Ramos (cell line): Measurements from ENCODE around the gene DDX54.

Source experiments
- in situ Hi-C: fragments of 300-500 bp; cut with MboI; formaldehyde crosslinking; loops from one replicate; pipeline ENCODE4 v1.14.3; 2022; ENCODE audit warnings: low sequenced_read_pairs; ENCODE audit not compliant: unreplicated experiment

The DDX54 gene

DNA sequence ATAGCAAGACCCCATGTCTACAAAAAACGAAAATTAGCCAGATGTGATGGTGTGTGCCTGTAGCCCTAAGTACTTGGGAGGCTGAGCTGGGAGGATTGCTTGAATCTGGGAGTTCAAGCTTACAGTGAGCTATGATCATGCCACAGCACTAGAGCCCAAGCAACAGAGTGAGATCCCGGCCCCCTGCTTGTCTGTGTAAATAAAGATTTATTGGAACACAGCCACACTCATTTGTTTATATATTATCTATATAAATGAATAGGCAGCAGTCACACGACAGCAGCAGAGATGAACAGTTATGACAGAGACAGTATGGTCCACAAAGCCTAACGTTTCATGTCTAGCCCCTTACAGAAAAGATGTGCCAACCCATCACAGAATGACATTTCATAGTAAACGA is 14.8 kb downstream of the DDX54 start:
- in situ Hi-C loops: loop anchor here (5.0 kb wide), 1 partner anchor 123 kb away; no protein-coding TSS in a partner anchor

DNA sequence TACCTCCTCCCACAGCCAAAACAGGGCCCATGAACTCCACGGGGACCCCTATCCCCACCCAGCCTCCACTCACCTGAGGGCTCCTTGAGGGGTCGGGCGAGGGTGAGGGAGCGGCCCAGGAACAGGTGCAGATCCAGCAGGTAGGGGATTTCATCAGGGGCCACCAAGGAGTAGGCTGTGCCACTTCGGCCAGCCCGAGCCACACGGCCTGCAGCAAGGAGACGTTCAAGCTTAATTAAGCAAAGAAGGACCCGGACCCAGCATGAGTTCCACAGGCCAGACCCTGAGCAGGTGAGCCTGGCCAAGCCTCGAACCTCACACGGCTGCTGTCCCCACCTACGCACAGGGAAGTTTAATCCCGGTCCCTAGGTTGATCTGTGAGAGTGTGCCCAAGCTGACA is 15.6 kb downstream of the DDX54 start:
- in situ Hi-C loops: loop anchor here (5.0 kb wide), 1 partner anchor 122 kb away; no protein-coding TSS in a partner anchor

DNA sequence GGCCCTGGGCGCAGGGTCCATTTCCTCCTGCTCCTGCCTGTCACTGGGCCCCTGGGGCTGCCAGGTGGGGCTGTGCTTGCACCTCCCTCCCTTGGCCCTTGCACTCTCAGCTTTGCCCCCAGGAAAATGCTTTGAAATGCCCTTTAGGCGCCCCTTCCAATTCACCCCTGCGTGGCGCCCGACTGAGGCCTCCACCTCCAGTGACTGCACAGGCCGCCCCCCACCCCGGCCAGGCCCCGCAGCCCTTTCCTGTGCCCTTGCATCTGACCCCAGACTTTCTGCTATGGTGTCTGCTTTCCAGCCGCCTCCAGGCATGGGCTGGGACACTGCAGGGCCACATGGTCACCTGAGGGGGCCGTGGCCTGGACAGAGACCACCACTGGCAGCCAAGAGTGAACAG is 17.4 kb downstream of the DDX54 start:
- in situ Hi-C loops: no loop called here

DNA sequence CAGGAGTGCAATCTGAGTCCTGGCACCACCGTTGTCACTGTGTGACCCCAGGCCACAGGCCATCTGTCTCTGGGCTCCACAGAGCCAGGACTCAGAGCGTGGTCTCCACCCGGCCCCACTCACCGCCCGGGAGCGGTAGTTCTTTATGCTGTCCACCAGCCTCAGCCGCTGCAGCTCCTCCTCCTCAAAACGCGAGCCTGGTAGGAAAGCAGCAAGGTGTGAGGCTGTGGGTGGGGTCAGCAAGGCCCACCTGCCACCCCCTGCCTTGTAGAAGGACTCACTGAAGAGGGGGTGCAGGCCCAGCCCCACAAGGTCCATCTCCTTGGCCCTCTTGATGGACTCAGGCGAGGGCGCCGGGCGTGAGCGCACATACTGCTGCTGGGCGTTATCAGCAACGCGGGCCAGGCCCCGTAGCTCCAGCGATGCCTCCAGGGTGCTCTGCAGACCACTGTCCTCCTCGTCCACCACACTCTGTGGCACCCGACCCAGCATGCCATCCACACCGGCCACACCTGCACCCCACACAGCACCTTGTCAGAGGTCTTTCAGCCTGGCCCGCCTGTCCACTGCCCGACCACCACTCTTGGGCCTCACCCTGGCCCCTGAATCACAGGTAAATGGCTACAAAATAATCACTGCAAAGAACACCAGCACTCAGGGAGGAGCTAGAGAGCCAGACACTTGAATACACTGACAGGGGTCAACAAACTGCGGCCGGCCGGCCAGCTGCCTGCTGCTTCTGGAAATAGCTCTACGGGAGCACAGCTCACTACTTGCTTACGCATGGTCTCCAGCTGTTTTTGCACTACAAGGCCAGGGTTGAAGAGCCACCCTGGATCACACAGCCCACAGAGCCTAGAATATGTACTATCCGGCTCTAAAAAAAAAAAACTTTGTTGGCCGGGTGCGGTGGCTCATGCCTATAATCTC is 19.5 kb downstream of the DDX54 start:
- in situ Hi-C loops: no loop called here

DNA sequence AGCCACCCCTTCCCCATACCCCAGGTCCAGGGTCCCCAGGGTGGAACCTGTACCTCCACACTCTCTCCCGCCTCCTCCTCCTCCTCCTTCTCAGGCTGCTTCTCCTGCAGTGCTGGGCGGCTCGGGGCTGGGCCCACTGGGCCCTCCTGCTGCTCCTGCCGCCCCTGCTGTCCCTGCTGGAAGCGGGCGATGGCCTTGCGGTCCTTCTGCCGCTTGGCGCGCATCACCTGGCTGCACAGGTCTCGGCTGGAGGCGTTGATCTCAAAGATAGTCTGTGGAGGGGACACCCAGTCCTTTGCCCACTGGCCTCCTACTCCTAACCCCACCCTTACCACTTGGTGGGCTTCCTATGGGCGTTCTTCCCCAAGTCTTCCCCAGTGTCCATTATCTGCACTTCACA is 21.3 kb downstream of the DDX54 start:
- in situ Hi-C loops: no loop called here

DNA sequence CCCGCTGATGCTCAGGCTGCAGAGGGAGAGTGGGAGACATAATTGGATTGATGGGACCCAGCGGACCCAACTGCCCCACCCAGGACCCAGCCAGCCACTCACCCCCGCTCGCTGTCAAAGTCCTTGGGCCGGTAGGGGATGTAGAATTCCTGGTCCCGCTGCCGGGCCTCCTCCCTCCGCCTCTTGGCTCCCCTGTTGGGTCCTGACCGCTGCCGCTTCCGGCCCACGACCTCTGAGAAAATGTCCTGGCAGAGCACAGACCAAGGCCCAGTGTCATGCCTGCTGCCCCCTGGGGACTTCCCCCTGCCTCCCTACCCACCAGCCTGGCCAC is 22.3 kb downstream of the DDX54 start:
- in situ Hi-C loops: no loop called here

DNA sequence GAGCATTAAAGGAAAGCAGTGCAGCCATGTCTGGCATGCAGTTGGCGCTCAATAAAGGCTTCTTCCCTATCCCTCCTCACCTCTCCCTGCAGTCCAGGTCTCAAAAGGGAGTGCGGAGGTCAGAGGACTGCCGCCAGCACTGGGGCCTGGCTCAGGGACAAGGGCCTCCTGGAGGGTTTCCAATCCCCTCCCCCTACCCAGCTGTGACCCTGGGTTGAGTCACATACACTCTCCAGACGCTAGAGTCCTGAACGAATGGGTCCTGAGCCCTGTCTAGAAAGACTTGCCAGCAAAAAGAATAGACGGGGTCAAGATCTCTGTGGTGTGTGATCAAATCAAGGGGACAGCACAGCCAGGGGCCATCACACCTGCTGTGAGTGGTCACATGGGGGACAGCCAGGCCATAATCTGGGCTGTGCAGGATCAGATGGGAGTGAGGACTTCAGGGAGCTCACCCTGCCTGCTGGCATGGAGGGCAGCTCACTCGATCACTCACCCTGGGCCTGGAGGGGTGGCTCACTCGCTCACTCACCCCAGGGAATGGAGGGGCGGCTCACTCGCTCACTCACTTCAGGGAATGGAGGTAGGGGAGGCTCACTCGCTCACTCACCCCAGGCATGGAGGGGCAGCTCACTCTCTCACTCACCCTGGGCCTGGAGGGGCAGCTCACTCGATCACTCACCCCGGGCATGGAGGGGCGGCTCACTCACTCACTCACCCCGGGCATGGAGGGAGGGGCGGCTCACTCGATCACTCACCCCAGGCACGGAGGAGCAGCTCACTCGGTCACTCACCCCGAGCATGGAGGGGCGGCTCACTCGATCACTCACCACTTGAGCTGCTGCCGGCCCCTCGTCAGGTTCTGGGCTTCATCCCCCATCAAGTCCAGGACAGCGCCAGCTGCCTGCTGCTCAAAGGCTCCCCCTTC is 22.9 kb downstream of the DDX54 start:
- in situ Hi-C loops: no loop called here

DNA sequence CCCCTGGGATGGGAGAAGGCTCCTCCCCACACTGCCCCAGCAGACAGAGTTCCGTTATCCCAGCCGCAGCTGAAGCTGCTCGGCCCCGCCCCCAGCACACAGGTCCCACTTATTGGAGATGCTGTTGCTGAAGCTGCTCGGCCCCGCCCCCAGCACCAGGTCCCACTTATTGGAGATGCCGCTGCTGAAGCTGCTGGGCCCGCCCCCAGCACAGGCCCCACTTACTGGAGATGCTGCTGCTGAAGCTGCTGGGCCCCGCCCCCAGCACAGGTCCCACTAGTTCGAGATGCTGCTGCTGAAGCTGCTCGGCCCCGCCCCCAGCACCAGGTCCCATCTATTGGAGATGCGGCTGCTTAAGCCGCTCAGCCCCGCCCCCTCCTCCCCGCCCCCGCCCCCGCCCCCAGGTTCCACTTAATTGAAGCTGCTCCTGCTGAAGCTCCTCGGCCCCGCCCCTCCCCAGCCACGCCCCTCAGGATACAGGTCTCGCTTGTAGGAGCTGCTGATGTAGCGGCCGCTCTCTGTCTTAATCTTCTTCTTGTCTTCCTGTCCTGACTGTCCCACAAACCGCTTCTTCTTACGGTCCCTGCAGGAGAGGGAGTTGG is 23.8 kb downstream of the DDX54 start:
- in situ Hi-C loops: no loop called here

DNA sequence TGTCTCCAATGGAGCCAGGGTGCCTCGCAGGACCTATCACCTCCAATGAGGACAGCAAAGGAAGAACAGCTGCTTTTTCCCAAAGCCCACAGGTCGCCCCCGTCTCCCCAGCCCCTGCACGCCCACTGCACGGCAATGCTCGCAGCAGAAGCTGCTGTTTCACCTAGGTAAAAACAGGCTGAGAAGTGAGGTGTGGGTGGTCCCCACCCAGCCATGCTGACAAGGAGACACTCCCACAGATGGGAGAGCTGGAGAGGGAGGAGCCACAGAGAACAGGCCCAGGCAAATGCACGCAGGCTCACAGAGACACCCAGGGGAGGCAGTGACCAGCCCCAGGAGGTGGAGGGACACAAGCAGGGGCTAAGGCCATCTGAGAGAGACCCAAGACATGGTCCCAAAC is 25.3 kb downstream of the DDX54 start:
- in situ Hi-C loops: loop anchor here (10.0 kb wide), 1 partner anchor 255 kb away; the partner anchor contains the start of gene OAS1

DNA sequence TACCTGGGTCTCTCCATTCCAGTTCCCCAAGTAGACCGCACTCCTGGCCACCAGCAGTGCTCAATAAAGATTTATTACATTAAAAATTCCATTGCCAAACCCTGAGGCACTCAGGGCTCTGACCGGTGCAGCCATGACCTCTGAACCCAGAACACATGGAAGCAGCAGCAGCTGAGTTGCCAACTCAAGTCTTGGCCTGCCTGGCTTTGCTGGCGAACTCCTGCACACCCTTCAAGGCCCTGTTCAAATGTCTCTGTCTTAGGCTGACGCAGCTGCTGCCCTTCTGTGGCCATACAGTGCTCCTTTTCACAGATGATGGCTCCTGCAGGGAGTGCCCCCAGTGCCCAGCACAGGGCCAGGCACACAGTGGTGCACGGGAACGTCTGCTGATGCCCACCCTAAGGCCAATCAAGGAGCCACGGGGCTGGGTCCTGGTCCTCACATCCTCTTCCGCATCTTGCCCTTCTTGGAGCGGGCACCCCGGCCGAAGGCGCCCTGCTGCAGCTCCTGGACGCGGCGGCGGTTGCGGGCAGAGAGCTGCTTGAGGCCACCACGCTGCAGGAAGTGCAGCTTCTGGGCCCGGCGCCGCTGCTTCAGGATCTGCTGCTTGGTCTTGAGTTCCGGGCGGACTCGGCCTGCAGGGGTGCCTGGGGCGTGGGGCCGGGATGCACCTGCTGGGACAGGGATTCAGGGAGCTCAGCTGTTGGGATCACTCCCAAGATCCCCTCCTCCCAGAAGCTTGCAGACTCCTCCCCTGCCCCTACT is 26.7 kb downstream of the DDX54 start:
- in situ Hi-C loops: loop anchor here (10.0 kb wide), 1 partner anchor 254 kb away; the partner anchor contains the start of gene OAS1

DNA sequence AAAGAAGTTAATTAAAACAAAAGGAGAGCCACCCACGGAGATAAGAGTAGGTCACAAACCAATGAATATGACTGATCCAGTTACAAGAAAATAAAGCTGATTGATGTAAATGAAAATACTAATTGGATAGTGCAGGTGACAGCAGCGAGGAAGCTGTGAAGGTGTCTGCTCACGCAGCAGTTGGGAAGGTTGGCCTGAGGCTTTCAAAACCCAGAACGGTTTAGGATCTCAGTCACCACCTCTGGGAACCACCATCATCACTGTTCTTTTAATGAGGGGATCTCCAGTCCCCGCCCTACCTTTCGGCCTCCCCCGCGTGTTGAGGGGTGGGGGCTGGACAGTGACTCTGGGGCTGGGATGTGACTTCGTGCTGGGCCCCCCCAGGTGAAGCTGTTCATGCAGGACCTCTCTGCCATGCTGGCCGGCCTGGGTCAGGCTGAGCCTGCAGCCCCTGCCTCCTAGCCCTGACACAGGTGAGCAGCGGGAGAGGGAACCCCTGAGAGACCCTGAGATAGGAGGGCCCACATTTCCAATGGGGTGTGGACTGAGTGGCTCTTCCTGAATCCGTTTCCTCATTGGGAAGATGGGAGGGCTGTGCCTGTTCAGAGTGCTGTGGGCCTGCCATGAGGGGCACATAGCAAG is 27.9 kb downstream of the DDX54 start:
- in situ Hi-C loops: loop anchor here (10.0 kb wide), 1 partner anchor 253 kb away; the partner anchor contains the start of gene OAS1

DNA sequence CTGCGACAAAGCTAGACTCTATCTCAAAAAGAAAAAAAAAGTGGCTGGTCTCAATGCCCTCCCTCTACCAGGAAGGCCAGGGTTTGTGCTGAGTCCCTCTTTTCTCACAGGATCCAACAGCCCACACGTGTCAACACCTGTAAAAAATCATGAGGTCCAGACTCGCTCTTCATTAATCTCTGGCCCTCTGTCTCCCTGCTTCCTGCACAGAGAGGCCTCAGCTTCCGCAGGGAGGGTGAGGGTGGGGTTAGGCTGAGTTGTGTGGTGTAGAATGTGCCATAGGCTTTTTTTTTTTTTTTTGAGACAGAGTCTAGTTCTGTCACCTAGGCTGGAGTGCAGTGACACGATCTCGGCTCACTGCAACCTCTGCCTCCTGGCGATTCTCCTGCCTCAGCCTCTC is 29.6 kb downstream of the DDX54 start:
- in situ Hi-C loops: loop anchor here (10.0 kb wide), 1 partner anchor 251 kb away; the partner anchor contains the start of gene OAS1

DNA sequence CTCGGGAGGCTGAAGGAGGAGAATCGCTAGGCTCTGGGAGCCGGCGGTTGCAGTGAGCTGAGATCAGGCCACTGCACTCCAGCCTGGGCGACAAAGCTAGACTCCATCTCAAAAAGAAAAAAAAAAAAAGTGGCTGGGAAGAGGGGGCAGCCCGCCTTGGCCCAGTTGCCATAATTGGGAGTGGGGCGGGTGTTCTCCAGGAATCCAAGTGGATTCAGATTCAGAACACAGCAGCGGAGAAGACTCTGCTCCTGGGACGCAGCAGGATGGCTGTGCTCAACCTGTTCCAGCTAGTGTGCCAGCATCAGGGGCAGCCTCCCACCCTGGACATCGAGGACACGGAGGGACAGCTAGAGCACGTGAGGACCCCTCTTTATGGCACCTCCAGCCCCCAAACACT is 30.2 kb downstream of the DDX54 start:
- in situ Hi-C loops: loop anchor here (10.0 kb wide), 1 partner anchor 250 kb away; the partner anchor contains the start of gene OAS1

DNA sequence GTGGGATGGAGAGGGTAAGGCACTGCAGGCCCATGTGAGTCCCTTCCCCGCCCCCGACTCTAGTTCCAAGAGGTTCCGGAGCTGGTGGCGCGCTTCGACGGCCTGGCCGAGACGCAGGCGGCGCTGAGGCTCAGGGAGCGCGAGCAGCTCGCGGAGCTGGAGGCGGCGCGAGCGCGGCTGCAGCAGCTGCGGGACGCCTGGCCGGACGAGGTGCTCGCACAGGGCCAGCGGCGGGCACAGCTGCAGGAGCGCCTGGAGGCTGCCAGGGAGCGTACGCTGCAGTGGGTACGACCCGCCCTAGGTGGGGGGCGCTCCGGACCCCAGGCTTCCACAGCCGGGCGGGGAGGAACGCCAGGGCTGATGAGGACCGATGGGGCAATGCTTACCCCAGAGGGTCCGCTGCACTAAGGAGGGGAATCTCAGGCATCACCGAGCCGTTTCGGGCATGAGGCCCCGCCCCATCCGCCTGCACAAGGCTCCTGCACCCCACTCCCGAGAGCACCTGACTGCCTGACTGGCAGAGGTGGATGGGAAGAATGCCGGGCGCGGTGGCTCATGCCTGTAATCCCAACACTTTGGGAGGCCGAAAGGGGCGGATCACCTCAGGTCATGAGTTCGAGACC is 30.8 kb downstream of the DDX54 start:
- in situ Hi-C loops: loop anchor here (10.0 kb wide), 1 partner anchor 250 kb away; the partner anchor contains the start of gene OAS1

DNA sequence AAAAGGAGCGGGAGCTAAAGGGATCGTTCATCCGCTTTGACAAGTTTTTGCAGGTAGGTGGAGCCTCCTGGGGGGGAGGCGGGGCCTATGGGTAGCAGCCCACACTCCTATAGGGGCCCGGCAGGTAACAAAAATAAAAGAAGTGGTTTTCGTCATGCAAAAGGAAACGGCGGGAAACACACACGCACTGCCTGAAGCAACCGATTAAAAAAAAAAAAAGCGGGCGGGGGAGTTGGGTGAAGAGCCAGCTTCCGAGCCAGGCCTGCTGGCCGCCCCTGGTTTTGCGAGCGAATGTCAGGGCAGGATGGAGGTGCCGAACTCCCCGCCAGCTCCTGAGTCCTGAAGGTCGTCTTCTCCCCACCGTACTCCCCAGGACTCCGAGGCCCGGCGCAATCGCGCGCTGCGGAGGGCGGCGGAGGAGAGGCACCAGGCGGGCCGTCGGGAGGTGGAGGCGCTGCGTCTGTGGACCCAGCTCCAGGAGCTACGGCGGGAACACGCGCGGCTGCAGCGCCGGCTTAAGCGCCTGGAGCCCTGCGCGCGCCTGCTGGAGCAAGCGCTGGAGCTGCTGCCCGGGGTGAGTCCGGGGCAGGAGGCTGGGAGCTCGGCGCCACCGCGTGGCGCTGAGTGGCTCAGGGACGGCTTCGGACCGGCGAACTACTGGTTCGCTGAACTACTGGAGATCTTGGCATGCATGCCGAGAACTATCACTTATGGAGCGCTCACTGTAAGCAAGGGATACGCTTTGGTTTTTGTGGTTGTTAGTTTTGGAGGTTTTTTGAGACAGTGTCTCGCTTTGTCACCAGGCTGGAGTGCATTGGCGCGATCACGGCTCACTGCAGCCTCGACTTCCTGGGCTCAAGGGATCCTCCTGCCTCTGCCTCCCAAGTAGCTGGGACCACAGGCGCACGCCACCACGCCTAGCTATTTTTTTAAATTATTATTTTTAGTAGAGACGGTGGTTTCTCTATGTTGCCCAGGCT is 32.2 kb downstream of the DDX54 start:
- in situ Hi-C loops: loop anchor here (10.0 kb wide), 1 partner anchor 248 kb away; the partner anchor contains the start of gene OAS1

DNA sequence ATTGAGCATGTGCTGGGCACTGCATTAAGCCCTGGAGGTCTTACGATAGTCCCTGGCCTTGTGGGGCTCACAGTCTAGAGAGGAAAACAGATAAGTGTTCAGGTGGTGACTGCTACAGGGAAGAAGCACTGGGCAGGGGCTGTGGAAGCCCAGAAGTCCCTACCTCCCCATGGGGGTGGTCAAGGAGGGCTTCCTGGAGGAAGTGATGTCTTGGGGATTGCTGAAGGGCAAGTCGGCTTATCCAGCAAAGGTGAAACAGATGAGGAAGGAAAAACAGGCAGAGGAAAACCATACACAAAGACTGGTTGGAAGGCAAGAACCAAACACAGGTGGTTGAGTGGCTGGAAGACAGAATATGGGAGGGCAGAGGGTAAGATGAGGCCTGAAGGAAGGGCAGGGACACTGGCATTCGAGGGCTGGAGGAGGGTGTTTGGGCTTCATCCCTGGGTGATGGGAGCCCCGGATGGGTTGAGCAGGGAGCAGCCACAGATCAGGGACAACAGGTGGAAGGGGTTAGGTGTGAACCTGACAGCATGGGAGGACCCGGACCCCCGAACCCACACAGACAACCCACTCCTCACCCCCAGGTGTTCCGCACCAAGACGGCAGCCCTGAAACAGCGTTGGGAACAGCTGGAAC is 33.0 kb downstream of the DDX54 start:
- in situ Hi-C loops: loop anchor here (10.0 kb wide), 1 partner anchor 248 kb away; the partner anchor contains the start of gene OAS1

DNA sequence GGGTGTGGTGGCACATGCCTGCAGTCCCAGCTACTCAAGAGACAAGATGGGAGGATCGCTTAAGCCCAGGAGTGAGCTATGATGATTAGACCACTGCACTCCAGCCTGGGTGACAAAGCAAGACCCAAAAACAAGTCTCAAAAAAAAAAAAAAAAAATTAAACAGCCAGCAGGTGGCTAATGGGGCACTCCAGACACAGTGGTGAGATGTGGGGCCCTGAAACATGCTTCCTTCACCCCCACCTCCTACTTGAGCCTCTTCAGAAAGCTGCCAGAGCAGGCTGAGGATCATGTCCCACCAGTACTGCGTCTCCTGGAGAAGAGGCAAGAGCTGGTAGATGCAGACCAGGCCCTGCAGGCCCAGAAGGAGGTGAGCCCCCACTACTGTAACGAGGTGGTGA is 33.6 kb downstream of the DDX54 start:
- in situ Hi-C loops: loop anchor here (10.0 kb wide), 1 partner anchor 247 kb away; the partner anchor contains the start of gene OAS1
